ENCODE results near the gene XYLT1.

XYLT1 gene

DNA sequence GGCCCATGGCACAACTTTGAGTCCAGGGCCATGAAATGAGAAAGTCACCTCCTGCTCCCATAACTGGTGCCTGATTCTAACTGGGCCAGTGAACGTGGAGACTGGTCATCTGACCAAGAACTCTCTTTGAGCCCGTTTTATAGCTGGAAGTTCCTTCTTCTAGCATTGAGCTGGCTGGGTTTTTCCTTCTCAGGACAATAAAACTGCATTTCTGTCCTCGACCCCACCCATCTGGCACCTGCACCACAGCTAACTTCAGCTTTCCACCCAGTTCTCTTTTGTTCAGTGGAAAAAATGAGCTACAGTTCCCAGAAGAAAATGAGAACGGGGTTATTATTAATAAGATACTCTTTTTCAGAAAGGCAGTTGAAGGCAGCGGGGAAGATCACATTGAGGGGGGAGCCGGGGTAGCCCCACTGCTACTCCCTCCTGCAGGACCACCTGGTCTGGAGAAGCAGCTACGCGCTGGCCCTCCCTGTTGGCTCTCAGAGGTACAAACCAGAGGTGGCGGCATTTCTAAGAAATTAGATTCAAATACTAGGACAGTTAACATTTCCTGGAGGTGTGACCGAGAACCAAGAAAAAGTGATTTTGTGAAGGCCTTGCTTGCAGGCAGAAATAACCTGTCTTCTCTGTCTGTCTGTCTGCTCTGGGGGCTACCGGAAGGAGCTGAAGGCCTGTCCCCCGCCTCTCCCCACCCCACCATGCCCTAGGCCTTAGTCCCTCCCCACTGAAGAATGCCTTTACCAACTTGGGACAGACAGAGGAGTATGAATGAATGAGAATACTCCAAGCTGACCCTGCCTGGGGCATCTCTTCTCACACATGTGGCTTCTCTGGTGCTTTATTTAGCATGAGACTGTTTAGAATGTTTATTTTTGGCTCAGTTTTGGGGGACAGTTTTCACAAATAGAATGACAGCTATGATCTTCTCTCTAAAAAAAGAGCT is 123.9 kb downstream of the XYLT1 start:
- H3K27me3 ChIP-seq (ENCODE audit: insufficient read depth, low read length, poor library complexity), result no peaks in the 10 kb centered on the region
- DNase-seq, result no peak
- H3K23ac ChIP-seq (ENCODE audit: low read length), result no peak overlapping the region
- H3K4ac ChIP-seq (ENCODE audit: low read depth, low read length), result no peak overlapping the region
- H2BK15ac ChIP-seq (replicated peaks; ENCODE audit: low read depth), result no peak overlapping the region
- no peak overlapping the region for H2BK5ac ChIP-seq (ENCODE audit: low read length)
- no peak overlapping the region for H2BK120ac ChIP-seq (ENCODE audit: low read depth, low read length)
- H3K79me1 ChIP-seq (ENCODE audit: low read length), result no peaks in the 10 kb centered on the region
- H3K9ac ChIP-seq (ENCODE audit: low read length), result no peak overlapping the region
- H2AK5ac ChIP-seq (ENCODE audit: low read length), result no peak overlapping the region
- H3K56ac ChIP-seq (ENCODE audit: low read length), result no peak overlapping the region
- H3K18ac ChIP-seq (ENCODE audit: low read length), result no peak overlapping the region
- no peak overlapping the region for H3K27ac ChIP-seq (ENCODE audit: low read depth, low read length)
- whole genome bisulfite sequencing (ENCODE audit: extremely low coverage, insufficient coverage, low lambda C conversion rate), result no CpG with 5 or more reads among the region's 12 CpGs
- H3K36me3 ChIP-seq (ENCODE audit: control insufficient read depth, insufficient read depth, low read length), result no peaks in the 10 kb centered on the region
- no peak overlapping the region for H4K5ac ChIP-seq (ENCODE audit: low read length)
- no peak overlapping the region for H3K4me3 ChIP-seq (ENCODE audit: low read length)
- H3K4me1 ChIP-seq (ENCODE audit: control insufficient read depth, low read depth, low read length), result no peaks in the 10 kb centered on the region
- H4K8ac ChIP-seq (ENCODE audit: low read depth, low read length), result no peak overlapping the region
- no peak overlapping the region for H3K4me2 ChIP-seq (ENCODE audit: low read length)
- no peaks in the 10 kb centered on the region for H3K79me2 ChIP-seq (ENCODE audit: control insufficient read depth, insufficient read depth, low read length)

- H3K79me2 ChIP-seq (ENCODE audit: control insufficient read depth, insufficient read depth, low read length), result no peaks in the 10 kb centered on the region
- no peak overlapping the region for H3K4me3 ChIP-seq (ENCODE audit: low read length)
- H2BK120ac ChIP-seq (ENCODE audit: low read depth, low read length), result no peak overlapping the region
- peaks cover 2% of the 10 kb centered on the region for H3K79me1 ChIP-seq (ENCODE audit: low read length)
- H3K27ac ChIP-seq (ENCODE audit: low read depth, low read length), result no peak overlapping the region
- no peak overlapping the region for H3K4me2 ChIP-seq (ENCODE audit: low read length)
- no peak overlapping the region for H3K18ac ChIP-seq (ENCODE audit: low read length)
- H4K5ac ChIP-seq (ENCODE audit: low read length), result no peak overlapping the region
- no peaks in the 10 kb centered on the region for H3K27me3 ChIP-seq (ENCODE audit: insufficient read depth, low read length, poor library complexity)
- H2BK5ac ChIP-seq (ENCODE audit: low read length), result no peak overlapping the region
- no peak overlapping the region for H2AK5ac ChIP-seq (ENCODE audit: low read length)
- no peak overlapping the region for H3K56ac ChIP-seq (ENCODE audit: low read length)
- no peak overlapping the region for H4K8ac ChIP-seq (ENCODE audit: low read depth, low read length)
- no peak overlapping the region for H3K9ac ChIP-seq (ENCODE audit: low read length)
- no peak overlapping the region for H3K23ac ChIP-seq (ENCODE audit: low read length)
- no peaks in the 10 kb centered on the region for H3K4me1 ChIP-seq (ENCODE audit: control insufficient read depth, low read depth, low read length)
- H3K36me3 ChIP-seq (ENCODE audit: control insufficient read depth, insufficient read depth, low read length), result no peaks in the 10 kb centered on the region
- H2BK15ac ChIP-seq (replicated peaks; ENCODE audit: low read depth), result no peak overlapping the region
- DNase-seq, result no peak
- H3K4ac ChIP-seq (ENCODE audit: low read depth, low read length), result no peak overlapping the region
- no CpG with 5 or more reads among the region's 5 CpGs for WGBS (ENCODE audit: extremely low coverage, insufficient coverage, low lambda C conversion rate)
Observed at GRCh38 chr16:17345043-17345442, 125.7 kb downstream of the XYLT1 start.

- no CpG with 5 or more reads among the region's 8 CpGs for WGBS (ENCODE audit: extremely low coverage, insufficient coverage, low lambda C conversion rate)
- no peak for DNase-seq
- no peak overlapping the region for H2BK5ac ChIP-seq (ENCODE audit: low read length)
Observed at GRCh38 chr16:17343728-17344127, 127.0 kb downstream of the XYLT1 start.

GRCh38 chr16:17343028-17343427 is 127.7 kb downstream of the XYLT1 start:
- H4K5ac ChIP-seq (ENCODE audit: low read length), result no peak overlapping the region
- no peaks in the 10 kb centered on the region for H3K36me3 ChIP-seq (ENCODE audit: control insufficient read depth, insufficient read depth, low read length)
- no CpG with 5 or more reads among the region's 10 CpGs for WGBS (ENCODE audit: extremely low coverage, insufficient coverage, low lambda C conversion rate)
- no peak for DNase-seq
- H3K4ac ChIP-seq (ENCODE audit: low read depth, low read length), result no peak overlapping the region
- H3K4me2 ChIP-seq (ENCODE audit: low read length), result no peak overlapping the region
- H3K18ac ChIP-seq (ENCODE audit: low read length), result no peak overlapping the region
- H4K8ac ChIP-seq (ENCODE audit: low read depth, low read length), result no peak overlapping the region
- H3K9ac ChIP-seq (ENCODE audit: low read length), result no peak overlapping the region
- no peaks in the 10 kb centered on the region for H3K4me1 ChIP-seq (ENCODE audit: control insufficient read depth, low read depth, low read length)
- no peak overlapping the region for H3K23ac ChIP-seq (ENCODE audit: low read length)
- peaks cover 2% of the 10 kb centered on the region for H3K79me1 ChIP-seq (ENCODE audit: low read length)
- H3K79me2 ChIP-seq (ENCODE audit: control insufficient read depth, insufficient read depth, low read length), result no peaks in the 10 kb centered on the region
- no peaks in the 10 kb centered on the region for H3K27me3 ChIP-seq (ENCODE audit: insufficient read depth, low read length, poor library complexity)
- H2AK5ac ChIP-seq (ENCODE audit: low read length), result no peak overlapping the region
- no peak overlapping the region for H3K56ac ChIP-seq (ENCODE audit: low read length)
- H3K27ac ChIP-seq (ENCODE audit: low read depth, low read length), result no peak overlapping the region
- no peak overlapping the region for H2BK120ac ChIP-seq (ENCODE audit: low read depth, low read length)
- no peak overlapping the region for H2BK15ac ChIP-seq (replicated peaks; ENCODE audit: low read depth)
- H2BK5ac ChIP-seq (ENCODE audit: low read length), result no peak overlapping the region
- no peak overlapping the region for H3K4me3 ChIP-seq (ENCODE audit: low read length)

More at GRCh38 chr16:17343728-17344127, 127.0 kb downstream of the XYLT1 start:
- Histone ChIP-seq H3K4me1 (ENCODE audit: control insufficient read depth, low read depth, low read length) (no peaks in the 10 kb centered on the region), H3K56ac (ENCODE audit: low read length) (no peak overlapping the region), H3K23ac (ENCODE audit: low read length) (no peak overlapping the region), H3K4me2 (ENCODE audit: low read length) (no peak overlapping the region), H3K18ac (ENCODE audit: low read length) (no peak overlapping the region), H3K27ac (ENCODE audit: low read depth, low read length) (no peak overlapping the region), H3K36me3 (ENCODE audit: control insufficient read depth, insufficient read depth, low read length) (no peaks in the 10 kb centered on the region), H3K79me2 (ENCODE audit: control insufficient read depth, insufficient read depth, low read length) (no peaks in the 10 kb centered on the region), H3K27me3 (ENCODE audit: insufficient read depth, low read length, poor library complexity) (no peaks in the 10 kb centered on the region), H3K9ac (ENCODE audit: low read length) (no peak overlapping the region), H3K4ac (ENCODE audit: low read depth, low read length) (no peak overlapping the region), H3K79me1 (ENCODE audit: low read length) (peaks cover 2% of the 10 kb centered on the region), H2BK15ac (replicated peaks; ENCODE audit: low read depth) (no peak overlapping the region), H4K8ac (ENCODE audit: low read depth, low read length) (no peak overlapping the region), H4K5ac (ENCODE audit: low read length) (no peak overlapping the region), H2AK5ac (ENCODE audit: low read length) (no peak overlapping the region), H3K4me3 (ENCODE audit: low read length) (no peak overlapping the region), H2BK120ac (ENCODE audit: low read depth, low read length) (no peak overlapping the region)

DNA sequence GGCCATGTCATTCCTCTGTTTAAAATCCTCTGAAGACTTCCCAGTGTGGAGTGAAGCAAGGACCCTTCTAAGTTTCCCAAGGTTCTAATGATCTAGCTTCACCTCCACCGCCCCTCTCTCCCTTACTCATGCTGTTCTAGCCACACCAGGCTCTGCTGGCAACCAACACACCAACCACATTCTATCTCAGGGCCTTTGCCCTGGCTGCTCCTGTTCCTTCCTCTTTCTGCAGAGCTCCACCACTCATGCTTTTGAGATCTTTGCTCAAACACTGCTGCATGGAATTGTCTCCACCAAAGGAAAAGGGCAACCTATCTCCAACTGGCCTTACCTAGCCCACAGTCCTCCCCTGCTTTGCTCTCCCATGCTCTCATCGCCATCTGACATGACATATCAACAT is 128.7 kb downstream of the XYLT1 start:
- no peak overlapping the region for H2AK5ac ChIP-seq (ENCODE audit: low read length)
- no peaks in the 10 kb centered on the region for H3K79me2 ChIP-seq (ENCODE audit: control insufficient read depth, insufficient read depth, low read length)
- no CpG with 5 or more reads among the region's 2 CpGs for WGBS (ENCODE audit: extremely low coverage, insufficient coverage, low lambda C conversion rate)
- no peak overlapping the region for H3K4me3 ChIP-seq (ENCODE audit: low read length)
- no peak overlapping the region for H3K56ac ChIP-seq (ENCODE audit: low read length)
- H4K5ac ChIP-seq (ENCODE audit: low read length), result no peak overlapping the region
- H3K18ac ChIP-seq (ENCODE audit: low read length), result no peak overlapping the region
- H3K23ac ChIP-seq (ENCODE audit: low read length), result no peak overlapping the region
- no peak overlapping the region for H3K9ac ChIP-seq (ENCODE audit: low read length)
- no peak overlapping the region for H4K8ac ChIP-seq (ENCODE audit: low read depth, low read length)
- H2BK120ac ChIP-seq (ENCODE audit: low read depth, low read length), result no peak overlapping the region
- H3K27ac ChIP-seq (ENCODE audit: low read depth, low read length), result no peak overlapping the region
- H2BK5ac ChIP-seq (ENCODE audit: low read length), result no peak overlapping the region
- no peak overlapping the region for H2BK15ac ChIP-seq (replicated peaks; ENCODE audit: low read depth)
- peaks cover 2% of the 10 kb centered on the region for H3K79me1 ChIP-seq (ENCODE audit: low read length)
- no peak overlapping the region for H3K4me2 ChIP-seq (ENCODE audit: low read length)
- no peak overlapping the region for H3K4ac ChIP-seq (ENCODE audit: low read depth, low read length)
- DNase-seq, result no peak
- H3K27me3 ChIP-seq (ENCODE audit: insufficient read depth, low read length, poor library complexity), result no peaks in the 10 kb centered on the region
- no peaks in the 10 kb centered on the region for H3K36me3 ChIP-seq (ENCODE audit: control insufficient read depth, insufficient read depth, low read length)
- H3K4me1 ChIP-seq (ENCODE audit: control insufficient read depth, low read depth, low read length), result no peaks in the 10 kb centered on the region
